H1 (cell line): ENCODE results near the gene MBOAT1. TPM values are rescaled to one million over a fixed set of nuclear protein-coding genes. Genes with fewer than 3 reads are reported as not detected.

Experiments used
- MAFK ChIP-seq: IDR thresholded peaks from 2 replicates; pipeline ENCODE4 v1.6.1; 2012; ENCODE audit warnings: low read depth, mild to moderate bottlenecking, improper control_type of control experiment, low read length
- TEAD4 ChIP-seq: IDR thresholded peaks from 2 replicates; pipeline ENCODE4 v1.6.1; 2012; ENCODE audit warnings: low read depth, low read length, inconsistent platforms, mixed read lengths
- ZNF274 ChIP-seq: IDR thresholded peaks from 2 replicates; pipeline ENCODE4 v1.7.0; 2012; ENCODE audit warnings: low read length, borderline replicate concordance; ENCODE audit errors: extremely low read depth
- polyA plus RNA-seq, 7 experiments: library from polyadenylated mRNA; depleted of rRNA in 3 of 7; stranded (reverse) in 5 of 7; unstranded in 2 of 7; fragments of >200 nt in 5 of 7; fragments of 200-250 nt in 2 of 7; gene quantifications; 1 replicate in 5 of 7; 2 replicates in 1 of 7; 4 replicates in 1 of 7; pipeline versions ENCODE4 v1.2.1 to v1.2.3, GENCODE V29; 2011 to 2013; ENCODE audit warnings: missing spikeins in 2 of 7, mixed read lengths in 2 of 7
- total RNA-seq: library from RNA; stranded (reverse); fragmentation: NEBNext Ultra II Directional; extraction: Animal tissue kit (Norgen Biotek cat#: 25700); gene quantifications from 2 replicates; pipeline ENCODE4 v1.2.1, GENCODE V29; 2021

Gene MBOAT1
- total and polyA plus RNA-seq, 2 of the 8 experiments (the other 6 are each of a cell fraction or from before 2014, with no cell fraction given), result 4.9 to 19.5 TPM

GRCh38 chr6:20221421-20221820 lies 9.2 kb upstream of the MBOAT1 start (continued):
- no peak for TF ChIP-seq ZNF274
- no peak for TF ChIP-seq MAFK
- TF ChIP-seq TEAD4, result no peak
